PC-9 (cell line): Measurements from ENCODE around the gene FAM174C. TPM values are rescaled to one million over a fixed set of nuclear protein-coding genes. Genes with fewer than 3 reads are reported as not detected.

Experiments
- BruUV-seq: library from RNA; stranded (reverse); fragments of 400-500 nt; replicated peaks from 2 replicates; lab custom pipeline; 2021; lab: Mats Ljungman, UMichigan
- CTCF ChIA-PET: fragments of 300-600 bp; sonication (Branson Sonifier 250); formaldehyde crosslinking; loops from one replicate; lab custom pipeline; 2022; ENCODE audit warnings: antibody characterized with exemption; lab: Charles Lee
- POLR2A ChIA-PET: fragments of 300-600 bp; sonication (Branson Sonifier 250); formaldehyde crosslinking; loops from one replicate; lab custom pipeline; 2022; ENCODE audit warnings: antibody characterized with exemption; ENCODE audit not compliant: unreplicated experiment; lab: Charles Lee
- DNase-seq, 2 experiments: peaks; one replicate each; pipeline versions ENCODE4 v3.0.0 to v3.0.0-alpha.2; 2015 to 2022; ENCODE audit warnings: mixed read lengths in 1 of 2
- H2AFZ ChIP-seq: fragments of 200-600 bp; sonication (generic); 2 replicates; pipeline ENCODE4 v1.8.1; 2017; ENCODE audit warnings: antibody characterized with exemption
- H3F3A ChIP-seq: fragments of 200-600 bp; sonication (generic); 2 replicates; pipeline ENCODE4 v1.8.1; 2017; ENCODE audit warnings: antibody characterized with exemption, mild to moderate bottlenecking, low read depth; ENCODE audit not compliant: insufficient read depth
- H3K27ac ChIP-seq: fragments of 200-600 bp; sonication (generic); 2 replicates; pipeline ENCODE4 v1.6.1; 2016; ENCODE audit warnings: mixed run types
- H3K27me3 ChIP-seq: fragments of 200-600 bp; sonication (generic); 2 replicates; pipeline ENCODE4 v1.6.1; 2016; ENCODE audit warnings: low read depth, mixed run types; ENCODE audit not compliant: insufficient read depth
- H3K36me3 ChIP-seq: fragments of 200-600 bp; sonication (generic); 2 replicates; pipeline ENCODE4 v1.6.1; 2016; ENCODE audit warnings: low read depth, mixed run types
- H3K4me1 ChIP-seq: fragments of 200-600 bp; sonication (generic); replicated peaks from 2 replicates; pipeline ENCODE4 v1.6.1; 2016; ENCODE audit warnings: mixed run types; ENCODE audit not compliant: insufficient read depth
- H3K4me2 ChIP-seq: fragments of 200-600 bp; sonication (generic); 2 replicates; pipeline ENCODE4 v1.6.1; 2017; ENCODE audit warnings: mixed run types
- H3K4me3 ChIP-seq: fragments of 200-600 bp; sonication (generic); 2 replicates; pipeline ENCODE4 v1.6.1; 2016; ENCODE audit warnings: mixed run types
- H3K79me2 ChIP-seq: fragments of 200-600 bp; sonication (generic); 2 replicates; pipeline ENCODE4 v1.6.1; 2017; ENCODE audit warnings: low read depth, mixed run types
- H3K9me2 ChIP-seq: fragments of 200-600 bp; sonication (generic); 2 replicates; pipeline ENCODE4 v1.8.1; 2017; ENCODE audit warnings: mild to moderate bottlenecking; ENCODE audit not compliant: insufficient read depth
- H3K9me3 ChIP-seq: fragments of 200-600 bp; sonication (generic); 2 replicates; pipeline ENCODE4 v1.8.1; 2016; ENCODE audit warnings: low read depth; ENCODE audit not compliant: insufficient read depth
- H4K20me1 ChIP-seq: fragments of 200-600 bp; sonication (generic); 2 replicates; pipeline ENCODE4 v1.8.1; 2017; ENCODE audit not compliant: insufficient read depth
- CTCF ChIP-seq: fragments of 200-600 bp; sonication (generic); conservative IDR thresholded peaks from 2 replicates; pipeline ENCODE4 v1.6.1; 2017; ENCODE audit warnings: mixed run types, antibody characterized with exemption, mild to moderate bottlenecking, moderate library complexity
- EZH2 ChIP-seq: fragments of 200-600 bp; sonication (generic); IDR thresholded peaks from 2 replicates; pipeline ENCODE4 v1.8.0; 2017; ENCODE audit warnings: antibody characterized with exemption, low read depth
- intact Hi-C: fragments of 100-400 bp; cut with micrococcal nuclease; formaldehyde crosslinking; loops from one replicate; pipeline ENCODE4 v1.10.0; 2022; ENCODE audit not compliant: unreplicated experiment
- total RNA-seq: library from RNA; stranded (reverse); gene quantifications from 2 replicates; pipeline ENCODE4 v1.2.3, GENCODE V29; 2021

FAM174C gene
- total RNA-seq, 1 experiment from 2014 or later = 51.8 TPM

DNA sequence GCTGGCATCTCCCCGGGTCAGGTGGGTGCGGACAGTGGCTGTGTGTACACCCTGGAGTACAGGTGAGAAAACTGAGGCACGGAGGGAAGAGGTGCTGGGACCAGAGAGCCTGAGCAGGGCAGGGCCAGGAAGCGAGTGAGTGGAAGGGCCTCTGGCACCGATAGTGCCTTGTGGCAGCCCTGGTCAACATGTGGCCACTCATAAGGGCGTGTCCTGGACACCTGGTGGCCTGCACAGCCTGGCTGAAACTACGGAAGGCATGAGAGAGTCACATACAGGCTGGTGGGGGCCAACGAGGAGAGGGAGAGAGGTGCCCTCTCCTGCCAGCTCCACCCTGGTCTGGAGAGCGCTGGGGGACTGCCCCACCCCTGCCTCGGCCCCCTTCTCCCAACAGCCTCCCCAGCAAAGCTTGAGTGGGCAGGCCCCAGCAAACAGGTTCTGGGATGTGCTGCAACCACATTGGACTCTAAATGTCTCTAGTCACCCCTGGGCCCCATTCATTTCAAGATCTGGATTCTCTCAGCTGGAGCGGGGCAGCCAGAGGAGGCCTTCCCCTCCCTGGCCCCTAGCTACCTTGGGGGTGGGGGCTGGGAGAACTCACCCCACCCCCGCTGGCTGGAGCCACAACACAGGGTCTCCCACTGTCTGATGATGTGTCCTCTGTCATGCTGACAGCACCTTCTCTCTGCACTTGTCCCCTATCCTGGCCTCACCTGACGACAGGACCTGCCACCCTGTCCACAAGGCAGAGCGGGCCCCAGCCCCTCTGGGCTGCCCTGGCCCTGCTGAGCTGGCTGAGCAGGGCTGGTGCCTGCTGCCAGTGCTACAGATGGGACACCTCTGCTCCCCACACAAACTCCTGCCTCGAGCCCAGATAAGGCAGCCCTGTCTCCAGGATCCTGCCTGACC lies 43.3 kb upstream of the FAM174C start:
- BruUV-seq = no TSS peak
- Histone ChIP-seq H3K4me1 (0 out of 2 replicates have a peak, but pooled peaks cover 6% of the 10 kb centered on the region), H3K9me2 (no peaks in the 10 kb centered on the region), H3K9me3 (no peaks in the 10 kb centered on the region), H3K36me3 (no peaks in the 10 kb centered on the region), H3K4me2 (no peak overlapping the region), H3K79me2 (no peaks in the 10 kb centered on the region), H3K27ac (no peak overlapping the region), H4K20me1 (no peaks in the 10 kb centered on the region), H3K4me3 (no peak overlapping the region), H3K27me3 (no peaks in the 10 kb centered on the region), H3F3A (peaks cover 9% of the 10 kb centered on the region), H2AFZ (no peak overlapping the region)
- ChIA-PET CTCF (interaction anchor here (0.5 kb wide), 1 partner anchor 118 kb away, joined by 6 read pairs; no protein-coding TSS in a partner anchor), POLR2A (no interaction called here)
- DNase-seq = peak; percentile 61 to 63
- TF ChIP-seq EZH2 = no peak
- no peak for TF ChIP-seq CTCF
- intact Hi-C loops = no loop called here

- H3K36me3 ChIP-seq = no peaks in the 10 kb centered on the region
- H2AFZ ChIP-seq = no peak overlapping the region
- intact Hi-C loops = no loop called here
- no peak overlapping the region for H3K4me2 ChIP-seq
- BruUV-seq = no TSS peak
- no peaks in the 10 kb centered on the region for H3K9me3 ChIP-seq
- H3K27ac ChIP-seq = no peak overlapping the region
- H3K79me2 ChIP-seq = no peaks in the 10 kb centered on the region
- H3K4me1 ChIP-seq = 0 out of 2 replicates have a peak, but pooled peaks cover 6% of the 10 kb centered on the region
- no peaks in the 10 kb centered on the region for H4K20me1 ChIP-seq
- TF ChIP-seq CTCF (no peak), EZH2 (no peak)
- H3K27me3 ChIP-seq = no peaks in the 10 kb centered on the region
- DNase-seq = no peak
- no peak overlapping the region for H3K4me3 ChIP-seq
- peaks cover 9% of the 10 kb centered on the region for H3F3A ChIP-seq
- H3K9me2 ChIP-seq = no peaks in the 10 kb centered on the region
- ChIA-PET POLR2A (interaction anchor here (0.5 kb wide), 1 partner anchor 9 kb away, joined by 3 read pairs; the partner anchor contains the start of gene ATP5F1D), CTCF (interaction anchor here (0.5 to 0.6 kb wide), 2 partner anchors 66 to 119 kb away, joined by 3 to 6 read pairs; no protein-coding TSS in a partner anchor)
Observed at GRCh38 chr19:1232652-1233072, 42.7 kb upstream of the FAM174C start.

GRCh38 chr19:1233115-1233667 lies 42.1 kb upstream of the FAM174C start:
- Histone ChIP-seq H3K36me3 (no peaks in the 10 kb centered on the region), H3K4me3 (no peak overlapping the region), H4K20me1 (no peaks in the 10 kb centered on the region), H3K9me2 (no peaks in the 10 kb centered on the region), H3K27ac (no peak overlapping the region), H3K27me3 (no peaks in the 10 kb centered on the region), H3K79me2 (no peaks in the 10 kb centered on the region), H3K4me2 (no peak overlapping the region), H2AFZ (no peak overlapping the region), H3F3A (peaks cover 9% of the 10 kb centered on the region), H3K9me3 (no peaks in the 10 kb centered on the region), H3K4me1 (0 out of 2 replicates have a peak, but pooled peaks cover 6% of the 10 kb centered on the region)
- ChIA-PET POLR2A (interaction anchor here (0.5 kb wide), 1 partner anchor 8 kb away, joined by 3 read pairs; the partner anchor contains the start of gene ATP5F1D), CTCF (interaction anchor here (0.6 kb wide), 1 partner anchor 67 kb away, joined by 3 read pairs; no protein-coding TSS in a partner anchor)
- no peak for DNase-seq
- intact Hi-C loops = no loop called here
- TF ChIP-seq EZH2 (no peak), CTCF (no peak)
- BruUV-seq = no TSS peak
